Choroid plexus epithelial cell (primary cell): ENCODE results near the gene PLD4.

Experiments used
- DNase-seq: peaks from one replicate; pipeline ENCODE4 v3.0.0-alpha.2; 2010; ENCODE audit warnings: low read depth
- H3K4me3 ChIP-seq: 2 replicates; pipeline ENCODE4 v1.5.1; 2011; ENCODE audit warnings: low read depth, mild to moderate bottlenecking, control low read depth, low read length, moderate library complexity
- CTCF ChIP-seq: conservative IDR thresholded peaks from 2 replicates; pipeline ENCODE4 v1.5.1; 2011; ENCODE audit warnings: low read depth, mild to moderate bottlenecking, control low read depth, inconsistent platforms, low read length, moderate library complexity

The PLD4 gene

GRCh38 chr14:104878582-104878981 is 46.1 kb upstream of the PLD4 start:
- DNase-seq = no peak
- no peak for TF ChIP-seq CTCF
- no peak overlapping the region for H3K4me3 ChIP-seq

- H3K4me3 ChIP-seq = no peak overlapping the region
- no peak for DNase-seq
- TF ChIP-seq CTCF = no peak
These were observed 45.3 kb upstream of the PLD4 start for GRCh38 chr14:104879201-104879982.

GRCh38 chr14:104879983-104880565 is 44.6 kb upstream of the PLD4 start:
- no peak for TF ChIP-seq CTCF
- no peak overlapping the region for H3K4me3 ChIP-seq
- no peak for DNase-seq

- H3K4me3 ChIP-seq = no peak overlapping the region
- DNase-seq = no peak
- no peak for TF ChIP-seq CTCF
These were observed 44.0 kb upstream of the PLD4 start for GRCh38 chr14:104880584-104881210.

- no peak overlapping the region for H3K4me3 ChIP-seq
- no peak for DNase-seq
- TF ChIP-seq CTCF = no peak
These were observed 43.2 kb upstream of the PLD4 start for GRCh38 chr14:104881369-104881979.

GRCh38 chr14:104882325-104882973 is 42.2 kb upstream of the PLD4 start:
- DNase-seq = peak; percentile 23
- TF ChIP-seq CTCF = no peak
- H3K4me3 ChIP-seq = no peak overlapping the region
